NCI-H1048 (cell line): ENCODE measurements around the gene RNF13.
"Not testable (repeated sequence)": the region's sequence is repeated elsewhere in the genome, so short reads cannot be mapped to it uniquely, and the experiment has no call there.

Experiments used
- DNase-seq: peaks from one replicate; lab custom pipeline; 2025; lab: John Stamatoyannopoulos, UW

Gene RNF13

GRCh38 chr3:149801195-149801594, 11.8 kb upstream of the RNF13 start:
- DNase-seq: no peak

- DNase-seq: no peak
Measured at GRCh38 chr3:149801639-149802038, 11.4 kb upstream of the RNF13 start.

- DNase-seq: no peak
Measured at GRCh38 chr3:149806171-149806778, 6.7 kb upstream of the RNF13 start.

- no peak for DNase-seq
Measured at GRCh38 chr3:149808209-149808829, 4.7 kb upstream of the RNF13 start.

- no peak for DNase-seq
Measured at GRCh38 chr3:149809699-149810098, 3.3 kb upstream of the RNF13 start.

- no peak for DNase-seq
Measured at GRCh38 chr3:149810846-149811245, 2.2 kb upstream of the RNF13 start.

- DNase-seq: no peak
Measured at GRCh38 chr3:149812165-149812605, 830 bp upstream of the RNF13 start.

GRCh38 chr3:149813367-149814281, 609 bp downstream of the RNF13 start:
- DNase-seq: no peak

DNA sequence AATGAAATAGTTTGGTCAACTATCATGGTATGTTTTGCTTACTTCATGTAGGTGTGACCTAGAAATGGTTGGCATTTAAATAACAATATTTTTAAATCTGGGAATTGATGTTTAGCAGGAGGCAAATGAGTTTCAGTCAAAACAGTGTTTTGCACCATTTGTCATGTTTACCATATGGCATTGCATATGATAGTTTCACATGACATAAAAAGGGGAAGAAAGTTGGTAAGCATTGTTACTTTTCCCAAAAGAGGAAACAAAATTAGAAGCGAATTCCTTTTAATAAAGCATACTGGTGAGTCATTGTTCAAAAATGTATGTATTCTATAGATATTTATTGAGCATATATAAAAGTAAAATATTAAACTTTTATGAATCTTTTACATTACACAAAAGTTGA, 2.3 kb downstream of the RNF13 start:
- DNase-seq: no peak

- no peak for DNase-seq
Measured at GRCh38 chr3:149815728-149816127, 2.7 kb downstream of the RNF13 start.

DNA sequence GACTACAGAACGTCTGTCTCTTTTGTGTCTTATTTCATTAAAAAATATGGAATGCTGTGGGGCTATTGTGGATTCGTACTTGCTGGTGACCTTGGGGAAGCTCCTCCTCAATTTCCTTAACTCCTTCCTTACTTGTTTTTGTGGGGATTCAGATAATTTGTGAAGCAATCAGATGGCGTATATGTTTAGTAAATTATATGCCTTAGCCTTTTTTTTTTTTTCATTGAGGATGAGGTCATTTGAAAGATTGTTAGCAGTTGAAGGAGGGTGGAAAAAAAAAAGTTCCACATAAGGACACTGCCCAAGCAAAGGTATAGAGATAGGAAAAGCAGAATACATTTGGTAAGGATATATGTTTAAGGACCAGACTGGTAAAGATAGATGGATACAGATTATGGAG, 3.3 kb downstream of the RNF13 start:
- DNase-seq: no peak

- DNase-seq: no peak
Measured at GRCh38 chr3:149816986-149817385, 4.0 kb downstream of the RNF13 start.

DNA sequence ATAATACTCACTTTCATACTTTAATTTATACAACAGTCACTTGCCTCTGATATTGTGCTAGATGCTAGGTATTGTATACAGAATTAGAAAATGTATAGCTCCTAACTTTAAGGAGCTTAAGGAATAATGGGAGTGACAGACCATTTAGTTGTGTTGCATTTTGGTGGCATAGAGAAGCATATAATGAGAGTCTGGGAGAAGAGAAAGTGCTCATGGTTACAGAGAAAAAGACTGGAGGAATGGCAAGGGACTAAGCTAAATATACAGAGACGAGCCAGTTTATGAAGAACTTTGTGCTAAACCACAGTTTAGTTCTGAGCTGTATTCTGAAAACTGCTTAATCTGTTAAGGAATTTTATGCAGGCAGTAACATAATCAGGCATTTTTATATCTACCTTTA, 6.4 kb downstream of the RNF13 start:
- DNase-seq: no peak

DNA sequence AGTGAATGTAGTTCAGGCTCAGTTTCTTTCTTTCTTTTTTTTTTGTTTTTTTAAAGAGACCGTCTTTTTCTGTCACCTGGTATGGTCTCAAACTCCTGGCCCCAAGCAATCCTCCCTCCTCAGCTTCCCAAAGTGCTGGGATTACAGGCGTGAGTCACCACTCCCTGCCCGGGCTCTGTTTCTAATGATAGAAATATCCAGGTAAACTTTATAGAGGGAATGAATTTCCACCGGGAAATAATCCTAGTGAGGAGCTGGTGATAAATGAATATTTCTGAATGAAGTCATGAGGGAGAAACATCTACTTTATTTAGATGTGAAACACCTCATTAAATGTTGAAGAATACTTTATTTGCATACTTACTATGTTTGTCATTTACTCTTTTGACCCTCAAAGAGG, 7.2 kb downstream of the RNF13 start:
- DNase-seq: no peak

- no peak for DNase-seq
Measured at GRCh38 chr3:149826636-149827035, 13.6 kb downstream of the RNF13 start.

- no peak for DNase-seq
Measured at GRCh38 chr3:149828390-149828789, 15.4 kb downstream of the RNF13 start.

- DNase-seq: not testable (repeated sequence)
Measured at GRCh38 chr3:149829631-149830030, 16.6 kb downstream of the RNF13 start.

DNA sequence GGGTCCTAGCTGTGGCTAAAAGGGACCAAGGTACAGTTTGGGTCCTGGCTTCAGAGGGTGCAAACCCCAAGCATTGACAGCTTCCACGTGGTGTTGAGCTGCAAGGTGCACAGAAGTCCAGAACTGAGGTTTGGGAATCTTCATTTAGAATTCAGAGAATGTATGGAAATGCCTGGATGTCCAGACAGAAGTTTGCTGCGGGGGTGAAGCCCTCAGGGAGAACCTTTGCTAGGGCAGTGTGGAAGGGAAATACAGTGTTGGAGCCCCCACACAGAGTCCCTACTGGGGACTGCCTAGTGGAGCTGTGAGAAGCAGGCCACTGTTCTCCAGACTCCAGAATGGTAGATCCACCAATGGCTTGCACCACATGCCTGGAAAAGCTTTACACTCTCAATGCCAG, 17.9 kb downstream of the RNF13 start:
- no peak for DNase-seq

DNA sequence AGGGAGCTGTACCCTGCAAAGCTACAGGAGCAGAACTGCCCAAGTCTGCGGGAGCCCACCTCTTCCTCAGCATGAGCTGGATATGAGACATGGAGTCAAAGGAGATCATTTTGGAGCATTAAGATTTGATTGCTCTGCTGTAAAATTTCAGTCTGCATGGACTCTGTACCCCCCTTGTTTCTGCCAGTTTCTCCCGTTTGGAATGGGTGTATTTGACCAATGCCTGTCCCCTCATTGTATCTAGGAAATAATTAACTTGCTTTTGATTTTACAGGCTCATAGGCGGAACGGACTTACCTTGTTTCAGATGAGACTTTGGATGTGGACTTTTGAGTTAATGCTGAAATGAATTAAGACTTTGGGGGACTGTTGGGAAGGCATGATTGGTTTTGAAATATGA, 18.3 kb downstream of the RNF13 start:
- DNase-seq: no peak

DNA sequence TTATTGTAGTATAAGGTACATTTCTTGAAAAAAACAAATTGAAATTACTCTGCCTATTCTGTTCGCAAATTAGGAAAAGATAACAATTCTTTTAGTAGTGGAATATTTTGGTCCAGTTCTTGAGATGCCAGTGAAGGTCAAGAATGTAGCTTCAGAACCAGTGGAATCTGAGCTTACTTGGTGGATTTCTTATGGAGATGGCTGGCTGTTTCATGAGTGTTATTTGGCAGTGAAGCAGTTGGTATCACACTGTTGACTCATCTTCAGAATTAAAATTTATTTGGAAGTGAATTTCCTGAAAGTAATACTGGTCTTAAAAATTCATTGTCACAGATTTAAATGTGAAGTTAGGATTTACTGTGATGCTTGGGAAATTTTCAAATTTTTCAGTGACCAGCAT, 19.1 kb downstream of the RNF13 start:
- no peak for DNase-seq

GRCh38 chr3:149833241-149833640, 20.2 kb downstream of the RNF13 start:
- DNase-seq: no peak

GRCh38 chr3:149838491-149838890, 25.5 kb downstream of the RNF13 start:
- not testable (repeated sequence) for DNase-seq

GRCh38 chr3:149839469-149839868, 26.5 kb downstream of the RNF13 start:
- not testable (repeated sequence) for DNase-seq
